ENCODE data around the gene KMT2B. TPM values are rescaled to one million over a fixed set of nuclear protein-coding genes. Genes with fewer than 3 reads are reported as not detected.
"Not testable (repeated sequence)": the region's sequence is repeated elsewhere in the genome, so short reads cannot be mapped to it uniquely, and the experiment has no call there.

The KMT2B gene
- total RNA-seq, 1 donor from 2014 or later = 11.8 TPM

- no peak for DNase-seq
Observed at GRCh38 chr19:35756377-35757230, 38.8 kb downstream of the KMT2B start, which contains the start of gene HSPB6. HSPB6 (minus strand) TSS chr19:35757029; CDS start chr19:35757008, 21 bp downstream.

GRCh38 chr19:35757231-35757748 is 39.5 kb downstream of the KMT2B start:
- peak; percentile 89 for DNase-seq

- DNase-seq = peak; percentile 100
Observed at GRCh38 chr19:35757749-35758608, 40.2 kb downstream of the KMT2B start, which contains the start of gene PROSER3. PROSER3 (plus strand) TSS chr19:35758176; CDS start chr19:35758216, 40 bp downstream.

- DNase-seq = no peak
Observed at GRCh38 chr19:35759697-35760096, 41.9 kb downstream of the KMT2B start.

- DNase-seq = no peak
Observed at GRCh38 chr19:35760711-35761349, 43.0 kb downstream of the KMT2B start.

GRCh38 chr19:35764432-35765315 is 46.9 kb downstream of the KMT2B start:
- DNase-seq = no peak

GRCh38 chr19:35766571-35767104 is 48.8 kb downstream of the KMT2B start:
- DNase-seq = no peak

- DNase-seq = no peak
Observed at GRCh38 chr19:35767288-35768081, 49.7 kb downstream of the KMT2B start.

GRCh38 chr19:35768082-35768421 is 50.2 kb downstream of the KMT2B start:
- DNase-seq = no peak

GRCh38 chr19:35772362-35772761 is 54.6 kb downstream of the KMT2B start:
- not testable (repeated sequence) for DNase-seq

GRCh38 chr19:35773020-35773806 is 55.4 kb downstream of the KMT2B start:
- no peak for DNase-seq

- DNase-seq = no peak
Observed at GRCh38 chr19:35774274-35775045, 56.7 kb downstream of the KMT2B start.

GRCh38 chr19:35775046-35775297 is 57.2 kb downstream of the KMT2B start:
- DNase-seq = no peak

GRCh38 chr19:35775298-35776101 is 57.7 kb downstream of the KMT2B start, which contains the start of gene ARHGAP33:
ARHGAP33 (plus strand) TSS chr19:35775564; CDS start chr19:35775659, 95 bp downstream.
- DNase-seq = peak; percentile 93

GRCh38 chr19:35776102-35776788 is 58.4 kb downstream of the KMT2B start:
- no peak for DNase-seq

- no peak for DNase-seq
Observed at GRCh38 chr19:35777086-35777841, 59.5 kb downstream of the KMT2B start.

All from skin of body (tissue), 2 donors.